MM.1S (cell line): Measurements from ENCODE around the gene SH3BP5L.

ENCODE experiments used
- DNase-seq: peaks from one replicate; pipeline ENCODE4 v3.0.0-alpha.2; 2015
- H2AFZ ChIP-seq: fragments of 300-600 bp; sonication (generic); 2 replicates; pipeline ENCODE4 v1.6.0; 2016; ENCODE audit warnings: antibody characterized with exemption, low read length
- H3F3A ChIP-seq: fragments of 300-600 bp; sonication (generic); 2 replicates; pipeline ENCODE4 v1.6.1; 2016; ENCODE audit warnings: mild to moderate bottlenecking, antibody characterized with exemption, low read length, moderate library complexity, mixed read lengths; ENCODE audit not compliant: insufficient read depth
- H3K27ac ChIP-seq: fragments of 300-600 bp; sonication (generic); 2 replicates; pipeline ENCODE4 v1.5.1; 2016; ENCODE audit warnings: mild to moderate bottlenecking, low read length
- H3K27me3 ChIP-seq: fragments of 300-600 bp; sonication (generic); replicated peaks from 2 replicates; pipeline ENCODE4 v1.6.0; 2016; ENCODE audit warnings: low read length; ENCODE audit not compliant: insufficient read depth
- H3K36me3 ChIP-seq: fragments of 300-600 bp; sonication (generic); replicated peaks from 2 replicates; pipeline ENCODE4 v1.6.1; 2016; ENCODE audit warnings: mild to moderate bottlenecking, low read length, mixed read lengths; ENCODE audit not compliant: insufficient read depth
- H3K4me1 ChIP-seq: fragments of 300-600 bp; sonication (generic); 2 replicates; pipeline ENCODE4 v1.6.1; 2016; ENCODE audit warnings: low read length, mixed read lengths
- H3K4me2 ChIP-seq: fragments of 300-600 bp; sonication (generic); 2 replicates; pipeline ENCODE4 v1.6.0; 2016; ENCODE audit warnings: low read depth, low read length
- H3K4me3 ChIP-seq: fragments of 300-600 bp; sonication (generic); 2 replicates; pipeline ENCODE4 v1.5.1; 2016; ENCODE audit warnings: low read length, mixed read lengths
- H3K79me2 ChIP-seq: fragments of 300-600 bp; sonication (generic); 2 replicates; pipeline ENCODE4 v1.6.1; 2016; ENCODE audit warnings: mixed run types, low read length, mixed read lengths
- H3K9ac ChIP-seq: fragments of 300-600 bp; sonication (generic); 2 replicates; pipeline ENCODE4 v1.6.1; 2016; ENCODE audit warnings: low read length, mixed read lengths
- H3K9me2 ChIP-seq: fragments of 300-600 bp; sonication (generic); replicated peaks from 2 replicates; pipeline ENCODE4 v1.6.1; 2016; ENCODE audit warnings: mild to moderate bottlenecking, low read length, mixed read lengths; ENCODE audit not compliant: insufficient read depth
- H3K9me3 ChIP-seq: fragments of 300-600 bp; sonication (generic); replicated peaks from 2 replicates; pipeline ENCODE4 v1.6.1; 2016; ENCODE audit warnings: mild to moderate bottlenecking, low read length, mixed read lengths; ENCODE audit not compliant: insufficient read depth
- H4K20me1 ChIP-seq: fragments of 300-600 bp; sonication (generic); 2 replicates; pipeline ENCODE4 v1.6.1; 2016; ENCODE audit warnings: mild to moderate bottlenecking, low read length, moderate library complexity, mixed read lengths; ENCODE audit not compliant: insufficient read depth
- EZH2 ChIP-seq: fragments of 300-600 bp; sonication (generic); optimal IDR thresholded peaks from 2 replicates; pipeline ENCODE3; 2017; ENCODE audit warnings: low read depth, mild to moderate bottlenecking, antibody characterized with exemption, low read length, mixed read lengths
- EZH2phosphoT487 ChIP-seq: fragments of 300-600 bp; sonication (generic); IDR thresholded peaks from 2 replicates; pipeline ENCODE4 v1.6.1; 2018; ENCODE audit warnings: antibody characterized with exemption, low read length
- TF ChIP-seq, protein P1 (sequence below): fragments of 300-600 bp; sonication (generic); IDR thresholded peaks from 2 replicates; pipeline ENCODE4 v1.5.1; 2016; ENCODE audit warnings: antibody characterized with exemption, low read length, mixed read lengths

SH3BP5L gene

DNA sequence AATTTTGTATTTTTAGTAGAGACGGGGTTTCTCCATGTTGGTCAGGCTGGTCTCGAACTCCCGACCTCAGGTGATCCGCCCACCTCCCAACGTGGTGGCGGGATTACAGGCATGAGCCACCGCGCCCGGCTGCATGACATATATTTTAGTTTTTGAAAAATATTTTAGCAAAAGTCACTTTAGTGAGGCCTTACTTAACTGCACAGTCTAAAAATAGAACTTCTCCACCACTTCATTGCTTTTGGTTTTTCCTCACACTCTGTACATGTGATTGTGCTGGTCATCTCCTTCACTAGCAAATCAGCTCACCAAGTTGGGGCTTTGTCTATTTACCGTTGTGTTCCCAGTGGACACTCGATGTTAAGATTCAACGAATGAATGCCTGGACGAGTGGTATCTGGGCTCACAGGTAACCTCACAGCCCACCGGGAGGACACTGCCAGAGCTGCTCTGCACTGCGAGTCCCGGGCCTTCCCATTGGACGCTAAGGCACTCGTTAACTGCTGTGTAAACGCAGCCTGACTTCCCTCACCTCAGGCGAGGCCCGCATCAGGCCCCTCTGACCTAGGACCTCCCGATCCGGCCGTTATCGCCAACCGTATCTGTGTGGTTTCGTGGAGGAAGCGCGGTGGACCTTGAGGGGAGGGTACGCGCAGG is 47.2 kb upstream of the SH3BP5L start:
- Histone ChIP-seq H3K79me2 (no peaks in the 10 kb centered on the region), H3K9me3 (no peaks in the 10 kb centered on the region), H3K27ac (peak overlapping the region; percentile 83), H3K9me2 (no peaks in the 10 kb centered on the region), H3F3A (peaks cover 32% of the 10 kb centered on the region), H3K9ac (peak overlapping the region; percentile 71), H3K36me3 (no peaks in the 10 kb centered on the region), H4K20me1 (no peaks in the 10 kb centered on the region), H3K4me2 (peak overlapping the region; percentile 64), H3K4me3 (peak overlapping the region; percentile 80), H2AFZ (peak overlapping the region; percentile 91), H3K27me3 (no peaks in the 10 kb centered on the region), H3K4me1 (0 out of 2 replicates have a peak, but pooled peaks cover 3% of the 10 kb centered on the region)
- TF ChIP-seq, protein P1, sequence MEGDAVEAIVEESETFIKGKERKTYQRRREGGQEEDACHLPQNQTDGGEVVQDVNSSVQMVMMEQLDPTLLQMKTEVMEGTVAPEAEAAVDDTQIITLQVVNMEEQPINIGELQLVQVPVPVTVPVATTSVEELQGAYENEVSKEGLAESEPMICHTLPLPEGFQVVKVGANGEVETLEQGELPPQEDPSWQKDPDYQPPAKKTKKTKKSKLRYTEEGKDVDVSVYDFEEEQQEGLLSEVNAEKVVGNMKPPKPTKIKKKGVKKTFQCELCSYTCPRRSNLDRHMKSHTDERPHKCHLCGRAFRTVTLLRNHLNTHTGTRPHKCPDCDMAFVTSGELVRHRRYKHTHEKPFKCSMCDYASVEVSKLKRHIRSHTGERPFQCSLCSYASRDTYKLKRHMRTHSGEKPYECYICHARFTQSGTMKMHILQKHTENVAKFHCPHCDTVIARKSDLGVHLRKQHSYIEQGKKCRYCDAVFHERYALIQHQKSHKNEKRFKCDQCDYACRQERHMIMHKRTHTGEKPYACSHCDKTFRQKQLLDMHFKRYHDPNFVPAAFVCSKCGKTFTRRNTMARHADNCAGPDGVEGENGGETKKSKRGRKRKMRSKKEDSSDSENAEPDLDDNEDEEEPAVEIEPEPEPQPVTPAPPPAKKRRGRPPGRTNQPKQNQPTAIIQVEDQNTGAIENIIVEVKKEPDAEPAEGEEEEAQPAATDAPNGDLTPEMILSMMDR = no peak
- TF ChIP-seq EZH2phosphoT487 = no peak
- no peak for TF ChIP-seq EZH2
- peak; percentile 76 for DNase-seq

- Histone ChIP-seq H3K9me3 (no peaks in the 10 kb centered on the region), H3K79me2 (no peaks in the 10 kb centered on the region), H3K36me3 (no peaks in the 10 kb centered on the region), H3K4me2 (peak overlapping the region; percentile 65; the same call in 1 of the 2 replicates), H3K27ac (no peak overlapping the region; the same call in 1 of the 2 replicates), H3F3A (peaks cover 32% of the 10 kb centered on the region), H3K9ac (peak overlapping the region; percentile 71; the same call in 1 of the 2 replicates), H3K27me3 (no peaks in the 10 kb centered on the region), H4K20me1 (no peaks in the 10 kb centered on the region), H3K9me2 (no peaks in the 10 kb centered on the region), H3K4me1 (0 out of 2 replicates have a peak, but pooled peaks cover 3% of the 10 kb centered on the region), H3K4me3 (peak overlapping the region; percentile 80; the same call in 1 of the 2 replicates), H2AFZ (peak overlapping the region; percentile 39; the same call in 1 of the 2 replicates)
- DNase-seq = no peak
- no peak for TF ChIP-seq EZH2
- TF ChIP-seq, protein P1 = no peak
- no peak for TF ChIP-seq EZH2phosphoT487
Measured at GRCh38 chr1:248871837-248872401, 46.2 kb upstream of the SH3BP5L start.

- Histone ChIP-seq H3K9ac (peak overlapping the region; percentile 52; the same call in 1 of the 2 replicates), H3F3A (peaks cover 5% of the 10 kb centered on the region; the same call in 1 of the 2 replicates), H4K20me1 (no peaks in the 10 kb centered on the region), H3K9me3 (no peaks in the 10 kb centered on the region), H3K27ac (no peak overlapping the region), H3K36me3 (no peaks in the 10 kb centered on the region), H3K4me1 (peaks cover 17% of the 10 kb centered on the region), H3K27me3 (peaks cover 14% of the 10 kb centered on the region), H3K4me2 (peak overlapping the region; percentile 95), H3K9me2 (no peaks in the 10 kb centered on the region), H3K79me2 (peaks cover 2% of the 10 kb centered on the region), H2AFZ (peak overlapping the region; percentile 93), H3K4me3 (peak overlapping the region; percentile 74)
- no peak for TF ChIP-seq EZH2phosphoT487
- DNase-seq = peak; percentile 80
Measured at GRCh38 chr1:248862998-248863881, 37.5 kb upstream of the SH3BP5L start.
